Keratinocyte (primary cell): Measurements from ENCODE around the gene COX4I1. TPM values are rescaled to one million over a fixed set of nuclear protein-coding genes. Genes with fewer than 3 reads are reported as not detected.

Experiments used
- DNase-seq: peaks from one replicate; pipeline ENCODE4 v3.0.0-alpha.2; 2011; ENCODE audit warnings: low read depth, missing footprints, low spot score
- FAIRE-seq: peaks from 2 replicates; lab custom pipeline; 2011; peaks lifted over from hg19 to GRCh38; lab: Jason Lieb, UNC
- H2AFZ ChIP-seq: 2 replicates; pipeline ENCODE4 v1.6.0; 2012; ENCODE audit warnings: low read length, control low read depth, inconsistent platforms; ENCODE audit not compliant: control insufficient read depth
- H3K27ac ChIP-seq: 2 replicates; pipeline ENCODE4 v1.5.1; 2011; ENCODE audit warnings: low read length; ENCODE audit not compliant: control insufficient read depth, insufficient read depth
- H3K27me3 ChIP-seq: 3 replicates; pipeline ENCODE4 v1.6.0; 2011; ENCODE audit warnings: low read length; ENCODE audit not compliant: control insufficient read depth, insufficient read depth; ENCODE audit errors: extremely low read depth
- H3K36me3 ChIP-seq, 2 experiments: 2 replicates in 1 of 2; 3 replicates in 1 of 2; pipeline ENCODE4 v1.5.1; 2011; ENCODE audit warnings: low read length in 2 of 2, mild to moderate bottlenecking in 1 of 2; ENCODE audit not compliant: control insufficient read depth in 2 of 2, insufficient read depth in 2 of 2; ENCODE audit errors: extremely low read depth in 1 of 2
- H3K4me1 ChIP-seq: 3 replicates; pipeline ENCODE4 v1.5.1; 2011; ENCODE audit warnings: low read length; ENCODE audit not compliant: control insufficient read depth, insufficient read depth; ENCODE audit errors: extremely low read depth
- H3K4me2 ChIP-seq: 3 replicates; pipeline ENCODE4 v1.6.0; 2011; ENCODE audit warnings: low read depth, low read length; ENCODE audit not compliant: control insufficient read depth, insufficient read depth; ENCODE audit errors: extremely low read depth
- H3K4me3 ChIP-seq, 3 experiments: fragments of 200-600 bp in 1 of 3; sonication (generic) in 1 of 3; 2 replicates in 2 of 3; 3 replicates in 1 of 3; pipeline ENCODE4 v1.5.1; 2011 to 2016; ENCODE audit warnings: low read length in 3 of 3, mild to moderate bottlenecking in 3 of 3, control low read depth in 2 of 3, inconsistent platforms in 1 of 3, low read depth in 1 of 3, mixed read lengths in 1 of 3, mixed run types in 1 of 3, moderate library complexity in 1 of 3; ENCODE audit not compliant: control insufficient read depth in 2 of 3, insufficient read depth in 2 of 3; ENCODE audit errors: extremely low read depth in 1 of 3
- H3K79me2 ChIP-seq: 2 replicates; pipeline ENCODE4 v1.6.0; 2012; ENCODE audit warnings: low read length; ENCODE audit not compliant: control insufficient read depth, insufficient read depth
- H3K9ac ChIP-seq: 3 replicates; pipeline ENCODE4 v1.6.0; 2011; ENCODE audit warnings: low read length; ENCODE audit not compliant: control insufficient read depth, insufficient read depth; ENCODE audit errors: extremely low read depth
- H3K9me1 ChIP-seq: 3 replicates; pipeline ENCODE4 v1.6.0; 2011; ENCODE audit warnings: low read length; ENCODE audit not compliant: control insufficient read depth, insufficient read depth; ENCODE audit errors: extremely low read depth
- H3K9me3 ChIP-seq: 2 replicates; pipeline ENCODE4 v1.5.1; 2012; ENCODE audit warnings: low read depth, low read length; ENCODE audit not compliant: control insufficient read depth
- H4K20me1 ChIP-seq: 3 replicates; pipeline ENCODE4 v1.6.0; 2011; ENCODE audit warnings: low read length; ENCODE audit not compliant: control insufficient read depth, insufficient read depth; ENCODE audit errors: extremely low read depth
- CTCF ChIP-seq, 3 experiments: IDR thresholded peaks in 1 of 3; conservative IDR thresholded peaks in 1 of 3; optimal IDR thresholded peaks in 1 of 3; 2 replicates in 2 of 3; 3 replicates in 1 of 3; pipeline versions ENCODE3 to v1.5.1; 2011; ENCODE audit warnings: low read length in 3 of 3, mild to moderate bottlenecking in 3 of 3, moderate library complexity in 2 of 3, control low read depth in 1 of 3, inconsistent platforms in 1 of 3; ENCODE audit not compliant: insufficient read depth in 2 of 3; ENCODE audit errors: extremely low read depth in 1 of 3
- EZH2 ChIP-seq: IDR thresholded peaks from one replicate; pipeline ENCODE4 v1.6.1; 2012; ENCODE audit warnings: inconsistent platforms, mild to moderate bottlenecking, low read length, moderate library complexity
- dilution Hi-C: fragments of 300-500 bp; cut with MboI; formaldehyde crosslinking; loops from one replicate; pipeline ENCODE4 v1.7.0; 2020; ENCODE audit warnings: low sequenced_read_pairs; ENCODE audit not compliant: extremely low pct_ligation_motif_present
- polyA plus RNA-seq, 5 experiments: library from polyadenylated mRNA; depleted of rRNA in 3 of 5; stranded (reverse) in 3 of 5; stranded (forward) in 1 of 5; unstranded in 1 of 5; fragments of >200 nt; gene quantifications; 1 replicate in 1 of 5; 2 replicates in 3 of 5; 3 replicates in 1 of 5; pipeline versions ENCODE4 v1.2.1 to v1.2.3, GENCODE V29; 2011 to 2012; ENCODE audit warnings: missing spikeins in 2 of 5, low read depth in 1 of 5, low replicate concordance in 1 of 5

The COX4I1 gene
- polyA plus RNA-seq, 1 donor (not counting 4 experiments of a cell fraction or from before 2014, with no cell fraction given), result 809 TPM

- H3K79me2 ChIP-seq, result peaks cover 76% of the 10 kb centered on the region
- H3K27ac ChIP-seq, result no peak overlapping the region
- TF ChIP-seq CTCF (optimal IDR thresholded peaks at IDR 0.05 in 1 of 3, IDR thresholded peaks at IDR 0.05 in 1 of 3, conservative IDR thresholded peaks at IDR 0.05 in 1 of 3; ENCODE audit: extremely low read depth in 1 of 3, insufficient read depth in 2 of 3, low read length in 3 of 3), result no peak
- TF ChIP-seq EZH2, result no peak
- no peak overlapping the region for H3K9ac ChIP-seq
- peaks cover 16% of the 10 kb centered on the region for H4K20me1 ChIP-seq
- no peaks in the 10 kb centered on the region for H3K27me3 ChIP-seq
- no peak overlapping the region for H2AFZ ChIP-seq
- H3K36me3 ChIP-seq, result peaks cover 44 to 51% of the 10 kb centered on the region in 2 experiments
- no peak overlapping the region for H3K4me2 ChIP-seq
- no peaks in the 10 kb centered on the region for H3K9me3 ChIP-seq
- H3K4me3 ChIP-seq, result no peak overlapping the region
- H3K9me1 ChIP-seq, result peaks cover 7% of the 10 kb centered on the region
- DNase-seq (no peak), FAIRE-seq (no peak)
- dilution Hi-C loops, result no loop called here
- no peaks in the 10 kb centered on the region for H3K4me1 ChIP-seq
These were observed 13.6 kb upstream of the COX4I1 start for GRCh38 chr16:85785927-85786326.

GRCh38 chr16:85788819-85789218 lies 10.7 kb upstream of the COX4I1 start:
- peaks cover 8% of the 10 kb centered on the region for H4K20me1 ChIP-seq

More at GRCh38 chr16:85788819-85789218, 10.7 kb upstream of the COX4I1 start:
- H3K27ac ChIP-seq, result no peak overlapping the region
- peaks cover 44 to 45% of the 10 kb centered on the region in 2 experiments for H3K36me3 ChIP-seq
- no peak overlapping the region for H3K4me3 ChIP-seq
- FAIRE-seq, result no peak
- H3K9me3 ChIP-seq, result no peaks in the 10 kb centered on the region
- H3K4me1 ChIP-seq, result no peaks in the 10 kb centered on the region
- no peak for TF ChIP-seq CTCF (optimal IDR thresholded peaks at IDR 0.05 in 1 of 3, IDR thresholded peaks at IDR 0.05 in 1 of 3, conservative IDR thresholded peaks at IDR 0.05 in 1 of 3; ENCODE audit: extremely low read depth in 1 of 3, insufficient read depth in 2 of 3, low read length in 3 of 3)
- TF ChIP-seq EZH2, result no peak
- H3K27me3 ChIP-seq, result no peaks in the 10 kb centered on the region
- H3K4me2 ChIP-seq, result no peak overlapping the region
- dilution Hi-C loops, result no loop called here
- DNase-seq, result no peak
- peaks cover 86% of the 10 kb centered on the region for H3K79me2 ChIP-seq
- H2AFZ ChIP-seq, result no peak overlapping the region
- peaks cover 7% of the 10 kb centered on the region for H3K9me1 ChIP-seq
- no peak overlapping the region for H3K9ac ChIP-seq
